ENCODE measurements around the gene HLA-DQB2.
A peak's percentile ranks its signal among the peaks of the same experiment; 100 is the strongest.
"Not testable (repeated sequence)": the region's sequence is repeated elsewhere in the genome, so short reads cannot be mapped to it uniquely, and the experiment has no call there.

The HLA-DQB2 gene

DNA sequence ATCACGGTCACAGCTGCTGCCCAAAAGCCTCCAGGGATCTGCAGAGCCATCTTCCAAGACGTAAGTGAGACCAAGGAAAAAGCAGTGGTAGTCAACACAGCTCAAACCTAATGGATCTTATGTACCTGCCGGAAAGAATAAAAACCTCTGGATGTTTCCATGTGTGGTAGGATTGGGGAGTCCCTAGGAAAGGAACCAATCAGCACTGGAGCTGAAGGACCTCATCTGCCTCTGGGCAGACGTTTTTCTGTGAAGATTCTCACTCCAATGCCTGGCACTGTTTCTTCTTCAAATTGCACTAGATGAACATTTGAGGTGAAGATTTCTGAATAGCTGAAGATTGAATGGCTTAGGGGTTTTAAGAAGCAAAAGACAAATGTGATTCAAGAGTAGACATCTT, at the start of gene HLA-DQB2:
Gene HLA-DQB2 (minus strand): TSS at position 112 of the 400 bp plus-strand sequence. CDS start 62 bp downstream, at position 50.
- DNase-seq: no peak

DNA sequence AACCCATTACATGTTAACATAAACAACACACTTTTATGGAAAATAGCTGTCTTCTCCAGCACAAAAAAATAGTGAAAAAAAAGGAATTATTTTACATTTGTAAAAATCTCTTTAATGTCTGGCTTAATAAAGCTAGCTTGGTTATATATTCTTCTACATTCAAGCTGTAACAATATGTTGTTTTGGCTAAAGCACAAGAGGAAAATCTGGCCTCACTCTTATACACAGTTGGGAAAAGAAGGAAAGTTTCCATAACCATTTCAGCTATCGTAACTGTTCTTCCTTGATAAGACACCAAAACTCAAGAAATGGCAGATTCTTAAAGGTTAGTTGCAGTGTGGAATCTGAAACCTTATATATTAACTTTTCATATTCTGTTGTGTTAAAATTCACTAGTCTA, 45.8 kb upstream of the HLA-DQB2 start:
- DNase-seq: no peak

DNA sequence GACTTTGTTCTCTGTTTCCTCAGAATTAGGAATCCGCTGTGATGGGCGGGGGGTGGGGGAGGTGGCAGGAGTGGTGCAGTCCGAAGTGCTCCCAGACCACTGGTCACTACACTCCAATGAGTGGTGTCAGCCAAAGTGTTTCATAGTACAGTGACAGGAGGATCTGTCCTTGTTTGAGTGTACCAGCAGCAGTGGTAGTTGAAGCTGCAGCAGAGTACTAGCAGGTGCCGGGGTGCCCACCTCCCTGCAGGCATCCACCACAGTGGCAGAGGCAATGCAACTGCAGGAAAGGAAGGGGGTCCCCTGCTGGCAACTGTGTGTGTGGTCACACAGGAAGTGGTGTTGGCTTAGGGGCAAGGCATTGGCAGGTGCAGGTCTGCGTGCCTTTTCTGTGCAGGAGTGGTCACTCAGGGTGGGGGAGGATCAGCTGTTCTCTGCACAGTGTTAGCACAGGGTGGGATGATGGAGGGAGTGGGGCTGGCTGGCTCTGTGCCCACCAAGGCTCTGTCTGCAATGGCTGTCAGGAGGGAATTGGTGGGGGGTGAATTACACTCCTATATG, 43.8 kb upstream of the HLA-DQB2 start:
- no peak for DNase-seq

DNA sequence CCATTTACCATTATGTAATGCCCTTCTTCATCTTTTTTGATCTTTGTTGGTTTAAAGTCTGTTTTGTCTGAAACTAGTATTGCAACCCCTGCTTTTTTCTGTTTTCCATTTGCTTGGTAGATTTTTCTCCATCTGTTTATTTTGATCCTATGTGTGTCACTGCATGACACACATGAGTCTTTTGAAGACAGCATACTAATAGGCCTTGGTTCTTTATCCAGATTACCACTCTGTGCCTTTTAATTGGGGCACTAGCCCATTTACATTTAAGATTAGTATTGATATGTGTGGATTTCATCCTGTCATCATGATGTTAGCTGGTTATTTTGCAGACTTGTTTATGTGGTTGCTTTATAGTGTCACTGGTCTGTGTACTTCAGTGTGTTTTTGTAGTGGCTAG, 42.1 kb upstream of the HLA-DQB2 start:
- not testable (repeated sequence) for DNase-seq

DNA sequence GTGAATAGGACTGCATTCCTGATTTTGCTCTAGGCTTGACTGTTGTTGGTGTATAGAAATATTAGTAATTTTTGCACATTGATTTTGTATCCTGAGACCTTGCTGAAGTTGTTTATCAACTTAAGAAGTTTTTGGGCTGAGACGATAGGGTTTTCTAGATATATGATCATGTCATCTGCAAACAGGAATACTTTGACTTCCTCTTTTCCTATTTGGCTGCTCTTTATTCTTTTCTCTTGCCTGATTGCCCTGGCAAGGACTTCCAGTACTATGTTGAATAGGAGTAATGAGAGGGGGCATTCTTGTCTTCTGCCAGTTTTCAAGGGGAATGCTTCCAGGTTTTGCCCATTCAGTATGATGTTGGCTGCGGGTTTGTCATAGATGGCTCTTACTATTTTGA, 40.1 kb upstream of the HLA-DQB2 start:
- DNase-seq: no peak

DNA sequence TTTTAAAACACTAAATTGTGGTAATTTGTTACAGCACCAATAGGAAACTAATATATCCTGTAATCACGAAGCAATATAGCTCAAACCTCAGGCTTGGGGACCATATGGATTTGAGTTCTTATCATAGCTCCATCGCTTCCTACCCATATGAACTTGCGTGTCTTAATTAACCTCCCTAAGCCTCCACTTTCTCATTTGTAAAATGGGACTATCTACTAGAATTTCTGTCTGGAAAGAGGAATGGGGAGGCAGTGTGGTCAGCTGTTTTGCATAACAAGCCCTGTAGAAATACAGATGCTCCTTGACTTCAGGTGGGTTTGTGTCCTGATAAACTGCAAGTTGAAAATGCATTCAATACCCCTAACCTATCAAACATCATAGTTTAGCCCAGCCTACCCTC, 36.4 kb upstream of the HLA-DQB2 start:
- DNase-seq: no peak

DNA sequence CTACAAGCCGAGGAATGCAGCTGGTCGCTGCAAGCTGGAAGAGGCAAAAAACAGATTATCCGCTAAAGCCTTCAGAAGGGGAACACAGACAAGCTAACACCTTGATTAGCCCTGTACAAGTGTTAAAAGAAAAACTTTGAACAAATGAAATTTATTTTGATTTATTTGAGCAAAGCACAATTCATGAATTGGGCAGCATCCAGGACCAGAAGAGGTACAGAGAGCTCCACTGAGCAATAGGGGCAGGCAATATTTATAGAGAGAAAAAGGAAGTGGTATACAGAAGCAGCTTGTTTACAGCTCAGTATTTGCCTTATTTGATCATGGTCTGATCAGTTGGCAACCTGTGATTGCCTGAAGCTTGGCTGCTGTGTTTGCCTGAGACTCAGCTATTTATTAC, 35.8 kb upstream of the HLA-DQB2 start:
- DNase-seq: no peak

DNA sequence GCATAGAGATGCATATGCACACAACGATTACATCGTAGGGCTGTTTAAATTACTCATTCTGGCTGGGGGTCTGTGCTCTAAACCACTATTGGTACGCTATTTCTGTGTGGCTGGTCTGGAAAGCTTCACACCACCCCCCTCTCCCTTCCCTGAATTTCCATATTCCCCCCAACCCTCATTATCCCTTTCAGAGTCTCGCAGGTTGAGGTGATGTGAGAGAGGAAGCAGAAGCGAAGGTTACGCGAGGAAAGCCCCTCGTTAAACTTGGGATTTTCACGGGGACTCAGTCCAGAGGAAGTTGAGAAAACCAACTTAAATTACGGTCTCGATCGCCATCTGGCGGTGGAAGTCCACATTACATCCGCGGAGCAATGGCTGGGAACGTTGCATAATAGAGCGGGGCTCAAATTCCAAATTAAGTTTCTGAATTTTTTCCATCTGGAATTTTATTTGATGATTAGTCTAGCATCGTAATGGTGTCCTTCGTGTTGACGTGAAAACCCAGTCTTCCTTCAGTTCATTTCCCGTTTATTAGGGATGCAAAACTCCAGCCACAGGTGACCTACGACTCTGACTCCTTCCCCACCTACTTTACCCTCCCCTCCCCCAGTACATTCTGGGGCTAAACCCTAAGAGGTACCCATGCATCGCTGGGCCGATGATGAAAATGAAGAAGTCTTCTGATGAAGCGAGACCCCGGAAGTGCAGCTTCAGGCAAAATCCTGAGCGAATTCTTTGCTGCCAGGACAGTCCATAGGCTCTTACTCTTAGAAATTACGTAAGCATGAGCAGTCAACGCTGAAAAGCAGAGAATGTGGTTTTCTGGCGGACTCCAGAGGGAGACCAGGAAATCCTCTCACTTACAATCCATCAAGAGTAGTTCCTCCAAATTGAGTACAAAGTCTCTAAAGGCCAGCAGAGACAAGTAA, 33.8 kb upstream of the HLA-DQB2 start:
- peak; percentile 40 for DNase-seq

DNA sequence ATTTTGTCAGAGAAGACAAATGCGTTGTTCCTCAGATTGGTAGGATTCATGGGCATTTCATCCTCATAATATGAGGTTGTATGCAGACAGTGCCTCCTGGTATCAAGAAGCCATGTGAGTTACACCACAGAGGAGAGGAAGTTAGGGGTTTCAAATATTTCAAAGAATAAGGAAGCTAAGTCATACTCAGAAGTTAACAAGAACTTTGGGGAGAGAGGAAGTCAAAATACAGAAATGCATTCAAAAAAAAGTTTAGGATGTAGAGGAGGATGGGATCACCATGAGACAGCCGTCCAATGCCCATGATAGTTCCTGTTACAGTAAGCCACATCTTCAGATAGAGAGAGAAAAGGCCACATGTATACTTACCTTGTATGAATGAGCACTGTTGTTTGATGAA, 31.2 kb upstream of the HLA-DQB2 start:
- no peak for DNase-seq

DNA sequence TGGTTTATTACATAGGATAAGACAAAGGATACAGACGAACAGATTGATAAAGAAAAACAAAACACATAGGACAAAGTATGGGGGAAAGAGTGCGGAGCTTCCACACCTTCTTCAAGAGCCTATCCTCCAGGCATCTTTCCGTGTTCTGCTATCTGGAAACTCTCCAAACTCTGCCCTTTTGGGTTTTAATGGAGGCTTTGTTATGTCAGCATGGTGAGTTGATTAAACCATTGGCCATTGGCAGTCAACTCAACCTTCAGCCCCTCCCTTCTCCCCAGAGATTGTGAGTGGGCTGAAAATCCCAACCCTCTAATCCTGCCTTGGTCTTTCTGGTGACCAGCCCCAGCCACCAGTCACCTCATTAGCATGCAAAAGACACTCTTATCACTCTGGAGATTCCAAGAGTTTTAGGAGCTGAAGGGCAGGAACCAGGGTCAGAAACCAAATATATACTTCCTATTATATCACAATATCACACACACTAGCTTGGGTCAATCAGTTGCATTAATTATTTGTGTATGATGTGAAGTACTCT, 29.6 kb upstream of the HLA-DQB2 start:
- no peak for DNase-seq

DNA sequence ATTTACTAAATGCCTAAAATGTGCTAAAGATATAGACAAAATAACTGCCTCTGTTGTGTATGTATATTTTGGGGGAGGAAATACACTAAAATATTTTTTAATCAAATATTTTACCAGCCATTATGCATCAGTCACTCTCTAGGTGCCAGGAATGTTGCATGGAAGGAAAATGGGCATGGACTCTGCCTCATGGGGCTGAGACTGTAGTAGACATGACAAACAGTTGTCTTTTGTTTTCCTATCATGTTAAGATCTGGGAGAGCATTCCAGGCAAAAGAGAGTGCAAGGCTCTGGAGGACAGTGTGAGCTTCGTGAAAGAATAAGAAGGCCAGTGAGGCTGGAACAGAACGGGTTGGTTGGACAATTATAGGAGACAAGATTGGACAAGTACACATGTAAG, 27.0 kb upstream of the HLA-DQB2 start:
- DNase-seq: no peak

DNA sequence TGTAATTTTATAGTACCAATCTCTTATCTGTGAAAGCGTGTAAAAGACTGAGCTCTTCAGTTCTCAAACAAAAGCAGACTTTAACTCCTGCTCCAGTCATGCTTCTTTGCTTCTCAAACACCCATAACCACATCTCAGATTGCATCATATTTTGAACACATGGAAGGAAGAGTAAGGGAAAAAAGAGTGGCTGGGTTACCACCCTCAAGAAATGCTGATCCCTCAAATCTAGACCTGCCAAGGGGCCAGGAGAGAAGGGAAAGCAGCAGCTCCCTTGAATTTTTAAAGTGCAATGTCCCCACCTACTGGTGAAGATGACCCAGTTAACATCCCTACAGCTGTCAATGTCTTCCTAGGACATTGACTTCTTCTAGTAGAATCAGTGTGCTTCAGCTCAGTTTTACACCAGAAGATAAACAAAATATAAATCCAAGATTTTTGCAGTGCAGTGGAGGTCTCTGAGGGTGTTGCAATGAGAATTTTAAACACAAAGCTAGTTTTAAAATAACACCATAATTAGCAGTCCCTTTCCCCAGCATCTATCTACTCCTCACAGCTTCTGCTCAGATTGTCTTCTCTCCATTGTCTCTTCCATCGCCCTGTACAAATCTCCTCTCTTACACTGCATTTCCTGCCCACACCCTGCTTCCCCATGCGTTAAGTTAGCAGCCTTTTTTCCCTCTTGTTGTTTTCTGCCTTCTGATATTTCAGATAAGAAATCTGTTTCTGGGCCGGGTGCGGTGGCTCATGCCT, 22.6 kb upstream of the HLA-DQB2 start:
- peak; percentile 56 for DNase-seq

DNA sequence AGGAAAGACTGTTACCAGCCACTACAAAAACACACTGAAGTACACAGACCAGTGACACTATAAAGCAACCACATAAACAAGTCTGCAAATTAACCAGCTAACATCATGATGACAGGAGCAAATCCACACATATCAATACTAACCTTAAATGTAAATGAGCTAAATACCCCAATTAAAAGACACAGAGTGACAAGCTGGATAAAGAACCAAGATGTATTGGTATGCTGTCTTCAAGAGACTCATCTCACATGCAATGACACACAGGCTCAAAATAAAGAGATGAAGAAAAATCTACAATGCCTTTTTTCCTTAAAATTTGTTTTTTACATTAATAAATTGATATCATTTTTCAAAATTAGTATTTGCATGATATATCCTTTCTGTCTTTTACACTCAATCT, 19.6 kb upstream of the HLA-DQB2 start:
- DNase-seq: not testable (repeated sequence)

DNA sequence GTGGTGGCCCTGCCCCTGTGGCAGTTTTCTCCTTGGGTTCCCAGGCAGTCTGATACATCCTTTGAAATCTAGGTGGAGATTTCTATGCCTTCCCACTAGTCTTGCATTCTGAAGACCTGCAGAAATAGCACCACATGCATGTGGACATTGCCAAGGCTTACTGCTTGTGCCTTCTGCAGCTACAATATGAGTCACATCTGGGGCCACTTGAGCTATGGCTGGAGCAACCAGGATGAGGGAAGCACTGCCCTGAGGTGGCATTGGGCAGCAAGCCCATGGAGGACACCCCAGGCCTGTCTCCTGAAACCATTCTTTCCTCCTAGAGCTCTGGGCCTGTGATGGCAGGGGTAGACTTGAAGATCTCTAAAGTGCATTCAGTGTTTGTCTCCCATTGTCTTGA, 15.7 kb upstream of the HLA-DQB2 start:
- DNase-seq: no peak

DNA sequence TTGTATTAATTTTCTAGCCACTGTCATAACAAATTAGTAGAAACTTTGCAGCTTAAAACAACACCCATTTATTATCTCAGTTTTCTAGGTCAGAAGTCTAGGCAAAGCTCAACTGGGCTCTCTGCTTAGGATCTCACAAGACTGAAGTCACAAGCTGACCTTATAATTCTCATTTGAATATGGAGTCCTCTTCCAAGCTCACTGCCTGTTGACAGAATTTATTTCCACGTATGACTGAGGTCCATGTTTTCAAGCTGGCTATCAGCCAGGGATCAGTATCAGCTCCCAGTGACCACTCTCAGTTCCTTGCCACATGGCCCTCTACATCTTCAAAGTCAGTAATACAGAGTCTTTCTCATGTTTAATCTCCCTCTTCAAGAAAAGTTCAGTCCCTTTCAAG, 11.7 kb upstream of the HLA-DQB2 start:
- DNase-seq: no peak

DNA sequence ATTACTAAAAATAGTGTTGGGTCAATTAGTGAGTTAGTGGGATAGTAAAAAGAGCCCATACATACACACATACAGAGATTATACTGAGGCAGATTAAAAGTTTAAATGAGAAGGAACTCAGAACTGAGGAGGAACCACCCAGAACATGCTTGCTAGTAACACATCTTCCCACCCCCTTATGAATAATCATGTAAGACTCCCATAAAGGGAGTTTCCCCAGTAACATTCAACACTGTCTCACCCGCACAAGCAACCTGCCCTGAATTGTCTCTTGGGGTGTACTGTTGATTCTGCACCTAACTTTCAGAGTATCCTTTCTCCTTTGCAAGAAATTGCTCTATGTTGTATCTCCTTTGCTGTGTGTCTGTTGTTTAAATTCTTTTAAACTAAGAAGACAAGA, 11.1 kb upstream of the HLA-DQB2 start:
- no peak for DNase-seq

DNA sequence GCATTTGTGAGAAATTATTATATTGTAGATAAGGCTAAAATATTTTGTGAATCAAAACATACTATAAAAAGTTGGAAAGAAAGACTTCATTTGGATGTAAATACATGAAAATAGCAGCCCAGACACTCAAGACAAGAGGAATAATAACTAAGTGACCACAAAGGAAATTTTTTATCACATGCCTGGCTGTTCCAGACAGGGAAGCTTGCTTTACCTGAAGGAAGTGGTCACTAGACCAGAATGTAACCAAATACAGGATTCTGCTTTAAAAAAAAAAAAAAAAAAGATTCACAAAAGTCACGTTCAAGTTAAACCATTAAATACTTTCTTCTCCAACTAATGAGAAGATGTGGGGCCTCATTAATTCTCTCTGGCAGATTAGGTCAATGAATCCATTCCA, 9.3 kb upstream of the HLA-DQB2 start:
- no peak for DNase-seq

DNA sequence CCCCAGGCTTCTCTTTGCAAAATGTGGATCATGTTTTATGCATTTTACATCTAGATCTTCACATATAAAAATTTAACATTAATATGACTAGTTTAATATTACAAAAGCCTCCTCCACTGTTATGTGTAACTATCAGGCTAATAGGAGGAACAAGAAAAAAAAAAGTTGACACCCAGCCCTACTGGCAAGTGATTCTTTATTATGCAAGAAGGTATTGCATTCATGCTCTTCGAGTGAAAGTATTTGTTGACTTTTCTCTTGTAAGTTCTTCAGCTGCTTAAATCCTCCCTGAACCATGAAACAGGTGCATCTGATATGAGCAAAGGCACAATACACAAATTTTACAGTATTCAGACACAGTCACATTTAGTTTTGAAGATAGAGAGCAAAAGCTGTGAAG, 716 bp upstream of the HLA-DQB2 start:
- no peak for DNase-seq

DNA sequence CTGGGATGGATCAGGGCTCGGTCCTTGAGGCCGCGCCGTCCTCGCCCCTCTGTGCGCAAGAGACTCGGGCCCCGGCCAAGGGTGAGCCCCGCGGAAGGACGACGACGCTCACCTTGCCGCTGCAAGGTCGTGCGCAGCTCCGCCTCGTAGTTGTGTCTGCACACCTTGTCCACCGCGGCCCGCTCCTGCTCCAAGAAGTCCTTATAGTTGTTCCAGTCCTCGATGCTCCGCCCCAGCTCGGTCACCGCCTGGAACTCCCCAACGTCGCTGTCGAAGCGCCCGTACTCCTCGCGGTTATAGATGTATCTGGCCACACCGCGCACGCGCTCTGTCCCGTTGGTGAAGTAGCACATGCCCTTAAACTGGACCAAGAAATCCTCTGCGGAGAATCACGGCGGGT, 1.8 kb downstream of the HLA-DQB2 start:
- DNase-seq: no peak

DNA sequence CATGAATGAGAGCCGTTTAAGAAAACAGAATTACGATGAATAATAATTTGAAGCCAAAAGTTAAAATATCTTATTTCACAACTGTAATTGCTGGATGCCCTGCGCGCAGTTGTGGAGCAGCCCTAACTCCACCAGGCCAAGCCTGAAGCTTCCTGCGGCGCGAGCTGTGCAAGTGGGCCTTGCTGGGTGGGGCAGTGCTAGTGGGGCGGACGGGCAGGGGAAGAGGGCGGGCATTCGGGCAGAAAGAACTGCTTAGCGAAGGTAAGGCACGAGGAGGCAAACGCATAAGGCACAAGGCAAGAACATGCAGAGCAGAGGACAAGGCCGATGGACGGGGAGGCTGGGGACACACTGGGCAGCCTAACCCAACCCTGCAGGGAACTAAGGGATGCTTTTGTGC, 2.3 kb downstream of the HLA-DQB2 start:
- no peak for DNase-seq

DNA sequence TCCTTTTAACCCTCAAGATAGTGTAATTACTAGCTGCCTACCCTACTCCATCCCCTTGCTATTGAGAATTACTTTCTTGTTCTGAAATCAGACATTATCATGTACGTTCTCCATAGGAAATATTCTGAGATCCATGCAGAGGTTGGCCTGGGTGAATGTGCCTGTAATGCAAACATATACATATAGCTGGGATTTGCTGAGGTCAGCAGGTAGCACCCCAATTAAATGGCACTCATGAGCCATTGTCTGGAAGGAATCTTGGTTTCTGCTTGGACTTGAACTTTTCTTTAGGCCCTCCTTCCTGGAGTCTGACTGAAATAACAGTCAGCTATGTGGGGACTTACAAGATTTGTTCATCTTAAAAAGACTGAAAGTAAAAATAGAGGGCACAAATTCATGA, 3.7 kb downstream of the HLA-DQB2 start:
- no peak for DNase-seq

DNA sequence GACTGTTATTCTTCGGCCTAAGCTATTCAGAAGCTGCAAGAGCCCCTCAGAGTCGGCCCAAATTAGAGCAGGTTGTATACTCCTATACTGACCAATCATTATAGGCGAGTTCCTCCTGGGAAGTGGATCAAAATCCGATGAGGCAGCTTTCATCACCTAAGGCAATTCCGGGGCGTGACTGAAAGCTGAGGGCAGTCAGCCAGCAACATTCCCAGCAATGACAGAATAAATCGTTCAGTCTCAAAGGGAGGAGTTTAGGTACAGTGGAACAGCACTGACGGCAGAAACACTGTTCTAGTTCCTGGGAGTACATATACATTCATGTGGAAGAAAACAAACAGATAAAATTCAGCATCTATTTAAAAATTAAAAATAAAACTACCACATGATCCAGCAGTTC, 10.8 kb downstream of the HLA-DQB2 start:
- DNase-seq: no peak

DNA sequence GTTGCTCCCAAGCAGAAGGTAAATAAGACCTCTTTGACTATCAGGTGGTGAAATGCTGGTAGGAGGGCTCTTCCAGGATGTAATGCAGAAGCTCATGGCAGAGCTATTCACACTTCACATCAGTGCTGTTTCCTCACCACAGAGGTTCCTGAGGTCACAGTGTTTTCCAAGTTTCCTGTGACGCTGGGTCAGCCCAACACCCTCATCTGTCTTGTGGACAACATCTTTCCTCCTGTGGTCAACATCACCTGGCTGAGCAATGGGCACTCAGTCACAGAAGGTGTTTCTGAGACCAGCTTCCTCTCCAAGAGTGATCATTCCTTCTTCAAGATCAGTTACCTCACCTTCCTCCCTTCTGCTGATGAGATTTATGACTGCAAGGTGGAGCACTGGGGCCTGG, 17.7 kb downstream of the HLA-DQB2 start:
- not testable (repeated sequence) for DNase-seq

DNA sequence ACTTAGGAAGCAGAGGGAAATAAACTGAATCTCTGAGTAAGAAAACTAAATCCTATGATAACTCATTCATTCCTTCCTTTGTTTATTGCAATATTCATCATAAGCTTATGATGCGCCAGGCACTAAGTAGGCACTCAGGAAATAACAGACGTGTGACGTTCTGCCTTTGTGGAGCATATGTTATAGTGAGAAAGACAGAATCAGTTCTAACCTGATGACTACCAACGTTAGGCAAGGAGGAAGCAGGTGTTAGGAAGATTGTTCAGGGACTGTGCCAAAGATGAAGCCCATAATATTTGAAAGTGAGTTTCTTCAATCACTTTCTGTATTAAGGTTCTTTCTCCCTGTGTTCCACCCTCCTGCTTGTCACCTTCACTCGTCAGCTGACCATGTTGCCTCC, 18.6 kb downstream of the HLA-DQB2 start:
- no peak for DNase-seq

Measured in NCI-H1105 treated with DMSO at 0.1 percent for 48 hours (cell line).